ENCODE results near the gene PDAP1. TPM values are rescaled to one million over a fixed set of nuclear protein-coding genes. Genes with fewer than 3 reads are reported as not detected.

Gene PDAP1
- total RNA-seq, 1 experiment from 2014 or later, result 180 TPM

DNA sequence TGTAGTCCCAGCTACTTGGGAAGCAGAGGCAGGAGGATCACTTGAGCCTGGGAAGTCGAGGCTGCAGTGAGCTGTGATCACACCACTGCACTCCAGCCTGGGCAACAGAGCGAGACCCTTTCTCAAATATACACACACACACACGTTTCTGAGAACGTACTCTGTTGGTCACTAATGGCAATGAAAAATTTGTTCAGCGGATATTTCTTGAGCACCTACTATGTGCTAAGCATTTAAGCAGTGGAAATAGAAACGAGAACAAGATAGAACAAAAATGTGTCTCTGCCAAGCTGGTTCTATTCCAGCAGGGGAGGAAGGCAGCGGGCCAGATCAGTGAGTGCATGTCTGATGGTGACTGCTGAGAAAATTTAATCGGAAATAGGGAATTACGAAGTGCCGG, 25.2 kb downstream of the PDAP1 start:
- no peak overlapping the region for H3K4me3 ChIP-seq (ENCODE audit: low read depth, low read length)
- no peak for DNase-seq
- H3K27me3 ChIP-seq (replicated peaks; ENCODE audit: control insufficient read depth, insufficient read depth, low read length), result no peaks in the 10 kb centered on the region
- ChIA-PET CTCF (no interaction called here), POLR2A (no interaction called here)
- Mint-ChIP-seq H3K4me1 (ENCODE audit: low read depth, unreplicated experiment) (no peaks in the 10 kb centered on the region), H3K9me3 (ENCODE audit: unreplicated experiment) (no peaks in the 10 kb centered on the region), H3K4me3 (ENCODE audit: unreplicated experiment) (no peak overlapping the region), H3K27ac (ENCODE audit: unreplicated experiment) (no peak overlapping the region), H3K27me3 (ENCODE audit: insufficient read depth, unreplicated experiment) (no peaks in the 10 kb centered on the region), H3K36me3 (ENCODE audit: insufficient read depth, unreplicated experiment) (peaks cover 83% of the 10 kb centered on the region)
- no peaks in the 10 kb centered on the region for H3K9me3 ChIP-seq
- intact Hi-C loops (cut with micrococcal nuclease; ENCODE audit: unreplicated experiment), result no loop called here
- TF ChIP-seq, protein P1, sequence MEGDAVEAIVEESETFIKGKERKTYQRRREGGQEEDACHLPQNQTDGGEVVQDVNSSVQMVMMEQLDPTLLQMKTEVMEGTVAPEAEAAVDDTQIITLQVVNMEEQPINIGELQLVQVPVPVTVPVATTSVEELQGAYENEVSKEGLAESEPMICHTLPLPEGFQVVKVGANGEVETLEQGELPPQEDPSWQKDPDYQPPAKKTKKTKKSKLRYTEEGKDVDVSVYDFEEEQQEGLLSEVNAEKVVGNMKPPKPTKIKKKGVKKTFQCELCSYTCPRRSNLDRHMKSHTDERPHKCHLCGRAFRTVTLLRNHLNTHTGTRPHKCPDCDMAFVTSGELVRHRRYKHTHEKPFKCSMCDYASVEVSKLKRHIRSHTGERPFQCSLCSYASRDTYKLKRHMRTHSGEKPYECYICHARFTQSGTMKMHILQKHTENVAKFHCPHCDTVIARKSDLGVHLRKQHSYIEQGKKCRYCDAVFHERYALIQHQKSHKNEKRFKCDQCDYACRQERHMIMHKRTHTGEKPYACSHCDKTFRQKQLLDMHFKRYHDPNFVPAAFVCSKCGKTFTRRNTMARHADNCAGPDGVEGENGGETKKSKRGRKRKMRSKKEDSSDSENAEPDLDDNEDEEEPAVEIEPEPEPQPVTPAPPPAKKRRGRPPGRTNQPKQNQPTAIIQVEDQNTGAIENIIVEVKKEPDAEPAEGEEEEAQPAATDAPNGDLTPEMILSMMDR (IDR thresholded peaks at IDR 0.05; ENCODE audit: insufficient read depth in 1 of 2, low read depth in 1 of 2, low read length in 1 of 2, severe bottlenecking in 1 of 2, unreplicated experiment in 1 of 2), result no peak
- no peaks in the 10 kb centered on the region; the same call in 1 of the 2 replicates for H3K36me3 ChIP-seq (ENCODE audit: control insufficient read depth, insufficient read depth, low read length)
- peaks cover 3% of the 10 kb centered on the region; the same call in 1 of the 2 replicates for H3K4me1 ChIP-seq
- no TSS peak for BruUV-seq (replicated peaks)

DNA sequence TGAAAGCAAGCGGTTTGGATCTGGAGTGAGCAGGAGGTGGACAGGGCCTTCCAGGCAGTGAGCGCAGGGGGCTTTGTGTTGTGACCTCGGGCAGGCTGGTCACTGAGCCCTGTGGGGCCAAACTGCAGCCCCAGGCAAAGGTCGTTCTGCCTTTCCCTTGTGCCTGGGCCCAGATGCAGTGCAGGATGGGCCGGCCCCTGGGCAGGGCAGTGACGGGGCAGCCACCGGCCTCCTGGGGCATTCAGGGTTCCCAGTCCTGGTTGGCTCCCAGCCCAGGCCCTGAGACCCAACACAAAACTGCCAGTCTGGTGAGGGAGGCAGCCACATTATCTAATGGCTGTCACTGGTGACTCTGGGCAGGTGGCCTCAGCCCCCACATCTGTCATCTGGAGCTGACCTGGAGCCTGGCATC, 26.7 kb downstream of the PDAP1 start:
- intact Hi-C loops (cut with micrococcal nuclease; ENCODE audit: unreplicated experiment), result no loop called here
- H3K27me3 Mint-ChIP-seq (ENCODE audit: insufficient read depth, unreplicated experiment), result no peaks in the 10 kb centered on the region
- peaks cover 83% of the 10 kb centered on the region for H3K36me3 Mint-ChIP-seq (ENCODE audit: insufficient read depth, unreplicated experiment)
- H3K27ac Mint-ChIP-seq (ENCODE audit: unreplicated experiment), result no peak overlapping the region
- no peak overlapping the region for H3K4me3 Mint-ChIP-seq (ENCODE audit: unreplicated experiment)
- no peaks in the 10 kb centered on the region; the same call in 1 of the 2 replicates for H3K36me3 ChIP-seq (ENCODE audit: control insufficient read depth, insufficient read depth, low read length)
- no peaks in the 10 kb centered on the region for H3K9me3 Mint-ChIP-seq (ENCODE audit: unreplicated experiment)
- TF ChIP-seq, protein P1 (IDR thresholded peaks at IDR 0.05; ENCODE audit: insufficient read depth in 1 of 2, low read depth in 1 of 2, low read length in 1 of 2, severe bottlenecking in 1 of 2, unreplicated experiment in 1 of 2), result no peak
- BruUV-seq (replicated peaks), result no TSS peak
- H3K4me3 ChIP-seq (ENCODE audit: low read depth, low read length), result no peak overlapping the region
- ChIA-PET POLR2A (no interaction called here), CTCF (no interaction called here)
- H3K27me3 ChIP-seq (replicated peaks; ENCODE audit: control insufficient read depth, insufficient read depth, low read length), result no peaks in the 10 kb centered on the region
- peaks cover 3% of the 10 kb centered on the region; the same call in 1 of the 2 replicates for H3K4me1 ChIP-seq
- DNase-seq, result no peak
- no peaks in the 10 kb centered on the region for H3K9me3 ChIP-seq
- no peaks in the 10 kb centered on the region for H3K4me1 Mint-ChIP-seq (ENCODE audit: low read depth, unreplicated experiment)

DNA sequence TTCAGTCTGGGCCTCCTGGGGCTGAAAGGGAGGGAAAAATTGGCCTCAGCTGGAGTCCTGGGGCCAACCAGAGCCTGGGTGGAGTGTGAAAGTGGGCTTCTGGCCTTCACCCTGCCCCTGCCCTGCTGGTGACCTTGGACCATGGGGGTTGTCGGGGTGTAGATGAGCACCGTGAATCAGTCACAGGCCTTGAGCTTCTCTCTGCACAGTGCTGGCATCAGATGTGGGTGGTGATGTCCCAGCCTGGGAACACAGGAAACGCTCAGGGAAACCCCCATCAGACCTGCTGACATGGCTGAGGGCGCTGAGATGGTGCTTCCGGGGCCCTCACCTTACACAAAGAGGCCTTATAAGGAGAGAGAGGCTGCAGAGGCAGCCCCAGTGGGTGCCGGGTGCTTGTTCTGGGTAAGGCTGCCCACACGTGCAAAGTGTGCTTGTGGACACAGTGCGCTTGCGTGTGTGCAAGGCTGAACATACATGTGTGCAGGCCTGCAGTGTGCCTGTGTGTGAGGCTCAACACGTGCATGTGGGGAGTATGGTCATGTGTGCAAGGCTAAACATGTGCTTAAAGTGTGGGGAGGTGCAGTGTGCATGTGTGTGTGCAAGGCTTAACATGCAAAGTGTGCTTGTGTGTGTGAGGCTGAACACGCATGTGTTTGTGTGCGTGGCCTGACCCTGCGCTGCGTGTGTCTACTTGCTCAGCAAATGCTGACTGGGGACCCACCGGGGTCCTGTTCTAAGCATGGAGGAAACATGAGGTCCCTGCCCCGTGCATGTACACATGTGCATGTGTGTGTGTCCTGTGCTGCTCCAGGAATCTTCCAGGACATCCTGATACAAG, 27.4 kb downstream of the PDAP1 start:
- H3K9me3 ChIP-seq, result no peaks in the 10 kb centered on the region
- H3K4me3 ChIP-seq (ENCODE audit: low read depth, low read length), result no peak overlapping the region

More for the DNA sequence above, 27.4 kb downstream of the PDAP1 start:
- Mint-ChIP-seq H3K27ac (ENCODE audit: unreplicated experiment) (no peak overlapping the region), H3K4me3 (ENCODE audit: unreplicated experiment) (no peak overlapping the region), H3K4me1 (ENCODE audit: low read depth, unreplicated experiment) (no peaks in the 10 kb centered on the region), H3K27me3 (ENCODE audit: insufficient read depth, unreplicated experiment) (no peaks in the 10 kb centered on the region), H3K36me3 (ENCODE audit: insufficient read depth, unreplicated experiment) (peaks cover 83% of the 10 kb centered on the region), H3K9me3 (ENCODE audit: unreplicated experiment) (no peaks in the 10 kb centered on the region)
- Histone ChIP-seq H3K27me3 (replicated peaks; ENCODE audit: control insufficient read depth, insufficient read depth, low read length) (no peaks in the 10 kb centered on the region), H3K4me1 (peaks cover 3% of the 10 kb centered on the region; the same call in 1 of the 2 replicates), H3K36me3 (ENCODE audit: control insufficient read depth, insufficient read depth, low read length) (no peaks in the 10 kb centered on the region; the same call in 1 of the 2 replicates)
- ChIA-PET POLR2A (no interaction called here), CTCF (no interaction called here)
- DNase-seq, result no peak
- intact Hi-C loops (cut with micrococcal nuclease; ENCODE audit: unreplicated experiment), result no loop called here
- no TSS peak for BruUV-seq (replicated peaks)
- TF ChIP-seq, protein P1 (IDR thresholded peaks at IDR 0.05; ENCODE audit: insufficient read depth in 1 of 2, low read depth in 1 of 2, low read length in 1 of 2, severe bottlenecking in 1 of 2, unreplicated experiment in 1 of 2), result no peak

All from Caco-2 (cell line).